Mesenchymal stem cell (in vitro differentiated cells and primary cell): Measurements from ENCODE around the gene CREBRF.

Source experiments
- DNase-seq: peaks from one replicate; pipeline ENCODE4 v3.0.0-alpha.2; 2013
- H2AFZ ChIP-seq: one replicate; pipeline ENCODE4 v1.6.1; 2013; ENCODE audit warnings: low read depth, mild to moderate bottlenecking, control low read depth, inconsistent platforms, low read length, moderate library complexity
- H2AK5ac ChIP-seq: 2 replicates; pipeline ENCODE4 v1.6.1; 2013; ENCODE audit warnings: low read length, moderate library complexity, mild to moderate bottlenecking, inconsistent platforms; ENCODE audit not compliant: severe bottlenecking
- H2BK120ac ChIP-seq: one replicate; pipeline ENCODE4 v1.6.1; 2013; ENCODE audit warnings: low read depth, mild to moderate bottlenecking, inconsistent platforms, low read length, moderate library complexity
- H2BK12ac ChIP-seq, 2 experiments: one replicate each; pipeline ENCODE4 v1.6.1; 2013; ENCODE audit warnings: inconsistent platforms in 2 of 2, low read length in 2 of 2, mild to moderate bottlenecking in 2 of 2, moderate library complexity in 2 of 2, control low read depth in 1 of 2
- H2BK15ac ChIP-seq: one replicate; pipeline ENCODE4 v1.6.1; 2013; ENCODE audit warnings: mild to moderate bottlenecking, low read depth, inconsistent platforms; ENCODE audit not compliant: poor library complexity, severe bottlenecking
- H2BK5ac ChIP-seq: 2 replicates; pipeline ENCODE4 v1.6.1; 2013; ENCODE audit warnings: low read depth, mild to moderate bottlenecking, low read length, control low read depth, inconsistent platforms; ENCODE audit not compliant: poor library complexity, severe bottlenecking
- H3K14ac ChIP-seq, 2 experiments: one replicate each; pipeline ENCODE4 v1.6.1; 2013; ENCODE audit warnings: inconsistent platforms in 2 of 2, low read length in 2 of 2, control low read depth in 1 of 2, mild to moderate bottlenecking in 1 of 2, moderate library complexity in 1 of 2
- H3K18ac ChIP-seq, 2 experiments: one replicate each; pipeline ENCODE4 v1.6.1; 2013; ENCODE audit warnings: inconsistent platforms in 2 of 2, low read length in 2 of 2, control low read depth in 1 of 2, low read depth in 1 of 2, mild to moderate bottlenecking in 1 of 2
- H3K23ac ChIP-seq, 2 experiments: one replicate each; pipeline ENCODE4 v1.6.1; 2013; ENCODE audit warnings: inconsistent platforms in 2 of 2, low read length in 2 of 2, mild to moderate bottlenecking in 2 of 2, moderate library complexity in 2 of 2, control low read depth in 1 of 2
- H3K27ac ChIP-seq: 2 replicates; pipeline ENCODE4 v1.5.1; 2013; ENCODE audit warnings: mild to moderate bottlenecking, moderate library complexity, low read length, control low read depth, inconsistent platforms; ENCODE audit not compliant: poor library complexity, severe bottlenecking
- H3K27me3 ChIP-seq, 2 experiments: 2 replicates each; pipeline versions ENCODE4 v1.6.1 to v1.7.0; 2013; ENCODE audit warnings: low read length in 2 of 2, mild to moderate bottlenecking in 2 of 2, moderate library complexity in 2 of 2, control low read depth in 1 of 2, inconsistent platforms in 1 of 2; ENCODE audit not compliant: control insufficient read depth in 1 of 2, insufficient read depth in 1 of 2
- H3K36me3 ChIP-seq, 2 experiments: 2 replicates each; pipeline versions ENCODE4 v1.6.1 to v1.7.0; 2013; ENCODE audit warnings: low read length in 2 of 2, control low read depth in 1 of 2, inconsistent platforms in 1 of 2, low read depth in 1 of 2, mild to moderate bottlenecking in 1 of 2; ENCODE audit not compliant: insufficient read depth in 2 of 2, control insufficient read depth in 1 of 2
- H3K4ac ChIP-seq, 2 experiments: one replicate each; pipeline ENCODE4 v1.6.1; 2013; ENCODE audit warnings: inconsistent platforms in 2 of 2, low read length in 2 of 2, mild to moderate bottlenecking in 2 of 2, moderate library complexity in 2 of 2, control low read depth in 1 of 2, low read depth in 1 of 2
- H3K4me1 ChIP-seq: 2 replicates; pipeline ENCODE4 v1.6.1; 2013; ENCODE audit warnings: low read depth, low read length, control low read depth; ENCODE audit not compliant: control insufficient read depth, insufficient read depth
- H3K4me2 ChIP-seq: 2 replicates; pipeline ENCODE4 v1.6.1; 2013; ENCODE audit warnings: low read length, mild to moderate bottlenecking, inconsistent platforms; ENCODE audit not compliant: poor library complexity, severe bottlenecking
- H3K4me3 ChIP-seq, 2 experiments: 2 replicates each; pipeline versions ENCODE4 v1.5.1 to v1.7.0; 2013; ENCODE audit warnings: low read length in 2 of 2, mild to moderate bottlenecking in 2 of 2, control low read depth in 1 of 2, low read depth in 1 of 2; ENCODE audit not compliant: insufficient read depth in 1 of 2
- H3K79me1 ChIP-seq: replicated peaks from 2 replicates; pipeline ENCODE4 v1.6.1; 2013; ENCODE audit warnings: mild to moderate bottlenecking, control low read depth, low read length, inconsistent platforms; ENCODE audit not compliant: poor library complexity, severe bottlenecking
- H3K9ac ChIP-seq: 2 replicates; pipeline ENCODE4 v1.7.0; 2013; ENCODE audit warnings: mild to moderate bottlenecking, low read length, moderate library complexity
- H3K9me3 ChIP-seq: 2 replicates; pipeline ENCODE4 v1.7.0; 2013; ENCODE audit warnings: mild to moderate bottlenecking, low read length; ENCODE audit not compliant: control insufficient read depth
- H4K8ac ChIP-seq: one replicate; pipeline ENCODE4 v1.6.1; 2013; ENCODE audit warnings: inconsistent platforms, mild to moderate bottlenecking, low read length, moderate library complexity
- H4K91ac ChIP-seq: one replicate; pipeline ENCODE4 v1.6.1; 2013; ENCODE audit warnings: mild to moderate bottlenecking, low read length, inconsistent platforms
- WGBS: methylation state at CpG from one replicate; pipeline ENCODE4 v1.1.7; 2013; ENCODE audit warnings: mixed read lengths; 5-methylcytosine and 5-hydroxymethylcytosine counted together

The CREBRF gene

GRCh38 chr5:173012882-173013281 lies 43.3 kb upstream of the CREBRF start:
- Histone ChIP-seq H2AK5ac (no peak overlapping the region), H4K8ac (no peak overlapping the region), H3K23ac (no peak overlapping the region), H3K4ac (no peak overlapping the region), H4K91ac (no peak overlapping the region), H3K9me3 (no peaks in the 10 kb centered on the region), H3K36me3 (peaks cover under 1 to 4% of the 10 kb centered on the region in 2 experiments), H3K4me2 (no peak overlapping the region), H3K4me3 (no peak overlapping the region), H3K79me1 (peaks cover 20% of the 10 kb centered on the region), H3K27me3 (no peaks in the 10 kb centered on the region), H3K9ac (no peak overlapping the region), H2AFZ (no peak overlapping the region), H3K14ac (no peak overlapping the region), H3K27ac (no peak overlapping the region), H3K18ac (no peak overlapping the region), H2BK12ac (no peak overlapping the region), H2BK120ac (no peak overlapping the region), H2BK5ac (no peak overlapping the region), H2BK15ac (no peak overlapping the region), H3K4me1 (peaks cover 8% of the 10 kb centered on the region)
- 97% methylated on average over 3 of the region's 4 CpGs for WGBS
- no peak for DNase-seq

DNA sequence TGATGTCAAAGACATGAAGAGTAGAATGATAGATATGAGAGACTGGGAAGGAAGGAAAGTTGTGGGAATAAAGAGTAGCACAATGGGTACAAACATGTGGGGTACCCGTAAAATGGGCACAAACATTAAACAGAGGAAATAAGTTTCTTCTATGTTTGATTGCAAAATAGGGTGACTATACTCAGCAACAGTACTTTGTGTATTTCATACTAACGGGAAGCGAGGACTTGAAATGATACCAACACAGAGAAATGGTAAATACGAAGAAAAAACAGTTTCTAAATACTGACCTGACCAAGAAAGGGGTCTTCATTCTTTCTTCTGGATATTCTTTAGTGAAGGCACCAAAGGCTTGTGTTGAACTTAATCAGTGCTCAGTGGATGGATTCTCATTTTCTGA lies 41.5 kb upstream of the CREBRF start:
- H2BK12ac ChIP-seq = no peak overlapping the region
- H3K27ac ChIP-seq = no peak overlapping the region
- H2AFZ ChIP-seq = no peak overlapping the region
- H3K27me3 ChIP-seq = no peaks in the 10 kb centered on the region
- H3K9me3 ChIP-seq = no peaks in the 10 kb centered on the region
- no peak overlapping the region for H4K91ac ChIP-seq
- no peak overlapping the region for H2BK120ac ChIP-seq
- no peak for DNase-seq
- H4K8ac ChIP-seq = no peak overlapping the region
- peaks cover 24% of the 10 kb centered on the region for H3K79me1 ChIP-seq
- no peak overlapping the region for H3K9ac ChIP-seq
- H3K14ac ChIP-seq = no peak overlapping the region
- H2BK15ac ChIP-seq = no peak overlapping the region
- H3K18ac ChIP-seq = no peak overlapping the region
- WGBS = 97% methylated on average over 4 of the region's 4 CpGs
- no peak overlapping the region for H2BK5ac ChIP-seq
- H3K4me2 ChIP-seq = no peak overlapping the region
- H2AK5ac ChIP-seq = no peak overlapping the region
- no peak overlapping the region for H3K4me3 ChIP-seq
- H3K23ac ChIP-seq = no peak overlapping the region
- H3K4me1 ChIP-seq = peaks cover 8% of the 10 kb centered on the region
- H3K4ac ChIP-seq = no peak overlapping the region
- H3K36me3 ChIP-seq = peaks cover 0 to 7% of the 10 kb centered on the region in 2 experiments

- no peaks in the 10 kb centered on the region for H3K27me3 ChIP-seq
- no peak overlapping the region for H2AFZ ChIP-seq
- H4K8ac ChIP-seq = no peak overlapping the region
- H3K4me3 ChIP-seq = no peak overlapping the region
- no peak overlapping the region for H3K14ac ChIP-seq
- H2BK120ac ChIP-seq = no peak overlapping the region
- no peak overlapping the region for H3K23ac ChIP-seq
- H4K91ac ChIP-seq = no peak overlapping the region
- peaks cover 0 to 10% of the 10 kb centered on the region in 2 experiments for H3K36me3 ChIP-seq
- H3K9me3 ChIP-seq = no peaks in the 10 kb centered on the region
- no peak overlapping the region for H3K18ac ChIP-seq
- H3K27ac ChIP-seq = no peak overlapping the region
- no peak overlapping the region for H3K9ac ChIP-seq
- no peak overlapping the region for H2BK15ac ChIP-seq
- H3K4ac ChIP-seq = no peak overlapping the region
- no peak overlapping the region for H3K4me2 ChIP-seq
- peaks cover 8% of the 10 kb centered on the region for H3K4me1 ChIP-seq
- H2AK5ac ChIP-seq = no peak overlapping the region
- no CpG with 5 or more reads among the region's 2 CpGs for WGBS
- DNase-seq = no peak
- no peak overlapping the region for H2BK12ac ChIP-seq
- H3K79me1 ChIP-seq = peaks cover 25% of the 10 kb centered on the region
- H2BK5ac ChIP-seq = no peak overlapping the region
Observed at GRCh38 chr5:173015192-173015591, 41.0 kb upstream of the CREBRF start.

DNA sequence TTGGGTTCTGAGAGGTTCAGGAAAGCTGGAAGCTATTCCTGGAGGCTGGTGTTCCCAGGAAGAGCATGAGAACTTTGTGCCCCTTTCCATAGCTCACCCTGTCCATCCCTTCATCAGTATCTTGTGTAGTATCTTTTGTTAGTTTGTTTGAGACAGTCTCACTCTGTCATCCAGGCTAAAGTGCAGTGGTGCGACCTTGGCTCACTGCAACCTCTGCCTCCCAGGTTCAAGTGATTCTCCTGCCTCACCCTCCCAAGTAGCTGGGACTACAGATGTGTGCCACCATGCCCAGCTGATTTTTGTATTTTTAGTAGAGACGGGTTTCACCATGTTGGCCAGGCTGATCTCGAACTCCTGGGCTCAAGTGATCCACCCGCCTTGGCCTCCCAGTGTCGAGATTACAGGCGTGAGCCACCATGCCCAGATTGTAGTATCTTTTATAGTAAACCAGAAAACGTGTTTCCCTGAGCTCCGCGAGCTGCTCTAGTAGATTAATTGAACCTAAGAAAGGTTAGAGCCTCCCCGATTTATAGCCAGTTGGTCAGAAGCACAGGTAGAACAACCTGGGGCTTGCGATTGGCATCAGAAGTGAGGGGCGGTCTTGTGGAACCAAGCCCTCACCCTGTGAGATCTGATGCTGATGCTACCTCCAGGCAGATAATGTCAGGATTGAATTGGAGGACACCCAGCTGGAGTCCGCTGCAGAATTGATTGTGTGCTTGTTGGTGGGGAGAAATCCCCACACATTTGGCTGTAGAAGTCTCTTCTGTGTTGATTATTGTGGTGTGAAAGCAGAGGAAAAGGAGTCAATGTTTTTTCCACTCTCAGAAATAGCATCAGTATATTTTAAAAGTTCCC lies 40.3 kb upstream of the CREBRF start:
- no peak overlapping the region for H2BK5ac ChIP-seq
- H3K4me3 ChIP-seq = no peak overlapping the region
- DNase-seq = no peak
- H2BK12ac ChIP-seq = no peak overlapping the region
- H3K27me3 ChIP-seq = no peaks in the 10 kb centered on the region
- no peak overlapping the region for H2AFZ ChIP-seq
- H3K36me3 ChIP-seq = peaks cover 3 to 16% of the 10 kb centered on the region in 2 experiments
- H3K27ac ChIP-seq = peak overlapping the region; percentile 76
- H2BK120ac ChIP-seq = no peak overlapping the region
- 89% methylated on average over 13 of the region's 13 CpGs for WGBS
- H3K9ac ChIP-seq = peak overlapping the region; percentile 66
- H2AK5ac ChIP-seq = peak overlapping the region; percentile 80
- H3K4ac ChIP-seq = peak overlapping the region in 1 of 2 experiments; percentile 21
- no peak overlapping the region for H4K91ac ChIP-seq
- H3K9me3 ChIP-seq = no peaks in the 10 kb centered on the region
- peaks cover 26% of the 10 kb centered on the region for H3K79me1 ChIP-seq
- H3K18ac ChIP-seq = peak overlapping the region in 1 of 2 experiments; percentile 67
- H2BK15ac ChIP-seq = no peak overlapping the region
- H3K4me2 ChIP-seq = no peak overlapping the region
- H4K8ac ChIP-seq = peak overlapping the region; percentile 45
- no peak overlapping the region for H3K23ac ChIP-seq
- peaks cover 5% of the 10 kb centered on the region for H3K4me1 ChIP-seq
- H3K14ac ChIP-seq = peak overlapping the region in 1 of 2 experiments; percentile 84
